Measurements from ENCODE around the gene KCNA5.

GRCh38 chr12:5047729-5048128, 4.0 kb downstream of the KCNA5 start:
- TF ChIP-seq CTCF (IDR thresholded peaks at IDR 0.05) (no peak), POLR2A (IDR thresholded peaks at IDR 0.05) (no peak)

Measured in heart left ventricle (tissue), 13 donors.